HG03064 (cell line): ENCODE measurements around the gene SMAD2.
"Not testable (repeated sequence)": the region's sequence is repeated elsewhere in the genome, so short reads cannot be mapped to it uniquely, and the experiment has no call there.

Experiments
- ATAC-seq: cut with Tn5 transposase; IDR thresholded peaks from one replicate; pipeline ENCODE4 v1.9.1; 2021; ENCODE audit warnings: low read depth; ENCODE audit not compliant: unreplicated experiment

The SMAD2 gene

DNA sequence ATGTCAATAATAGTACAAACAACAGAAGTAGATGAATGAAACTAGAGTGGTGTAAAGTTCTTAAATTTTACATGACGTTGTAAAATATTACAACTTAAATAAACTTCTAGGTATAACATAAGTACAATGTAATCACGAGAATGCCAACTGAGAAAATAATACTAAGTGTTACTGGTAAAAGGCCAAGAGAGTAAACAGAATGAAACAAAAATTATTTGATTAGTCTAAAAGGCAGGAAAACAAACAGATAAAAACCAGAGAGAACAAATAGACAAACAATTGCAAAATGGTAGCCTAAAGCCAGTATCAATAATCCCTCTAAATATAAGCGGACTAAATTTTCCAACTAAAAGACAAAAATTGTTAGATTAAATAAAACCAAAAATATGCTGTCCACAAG is 71.9 kb downstream of the SMAD2 start:
- no peak for ATAC-seq

- ATAC-seq = no peak
These were observed 82.8 kb downstream of the SMAD2 start for GRCh38 chr18:47847635-47848034.

DNA sequence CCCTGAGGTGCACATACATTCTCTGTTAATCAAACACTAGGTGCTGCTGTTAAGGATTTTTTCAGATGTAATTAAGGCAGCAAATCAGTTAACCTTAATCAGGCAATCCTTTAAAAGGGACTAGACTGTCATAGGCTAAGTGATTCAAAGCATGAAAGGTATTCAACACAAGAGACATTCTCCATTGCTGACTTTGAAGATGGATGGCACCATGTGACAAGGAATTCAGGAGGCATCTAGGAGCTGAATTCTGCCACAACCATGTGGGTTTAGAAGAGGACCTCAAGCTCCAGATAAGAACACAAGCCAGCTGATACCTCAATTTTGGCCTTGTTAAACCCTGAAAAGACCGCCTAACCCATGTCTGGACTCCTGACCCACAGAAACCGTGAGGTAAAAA is 84.0 kb downstream of the SMAD2 start:
- no peak for ATAC-seq

DNA sequence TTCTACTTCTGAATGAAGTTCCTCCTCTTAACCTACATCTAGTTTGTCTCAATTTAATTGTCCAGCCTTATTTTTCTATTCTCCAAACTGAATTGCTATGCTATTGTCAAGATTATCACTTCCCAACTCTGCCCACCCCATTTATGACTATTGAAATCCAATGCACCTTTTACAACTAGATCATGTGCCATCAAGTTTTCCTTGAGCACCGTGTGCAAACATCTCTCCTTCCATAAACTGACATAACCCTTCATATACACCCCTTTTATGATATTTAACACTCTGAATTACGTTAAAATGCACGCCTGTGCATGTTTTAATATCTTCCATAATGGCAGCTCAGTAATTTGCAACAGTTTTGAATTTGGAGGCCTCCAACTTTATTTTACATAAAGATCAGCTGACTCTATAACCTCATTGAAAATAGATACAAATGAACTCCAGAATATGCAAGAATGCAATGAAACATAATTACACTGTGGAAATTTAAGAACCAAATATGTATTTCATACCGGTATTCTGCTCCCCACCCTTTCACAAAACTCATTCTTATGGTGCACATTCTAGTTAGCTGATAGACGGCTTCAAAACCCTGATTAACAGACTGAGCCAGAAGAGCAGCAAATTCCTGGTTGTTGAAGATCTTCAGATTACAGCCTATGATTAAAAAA is 85.5 kb downstream of the SMAD2 start:
- no peak for ATAC-seq

DNA sequence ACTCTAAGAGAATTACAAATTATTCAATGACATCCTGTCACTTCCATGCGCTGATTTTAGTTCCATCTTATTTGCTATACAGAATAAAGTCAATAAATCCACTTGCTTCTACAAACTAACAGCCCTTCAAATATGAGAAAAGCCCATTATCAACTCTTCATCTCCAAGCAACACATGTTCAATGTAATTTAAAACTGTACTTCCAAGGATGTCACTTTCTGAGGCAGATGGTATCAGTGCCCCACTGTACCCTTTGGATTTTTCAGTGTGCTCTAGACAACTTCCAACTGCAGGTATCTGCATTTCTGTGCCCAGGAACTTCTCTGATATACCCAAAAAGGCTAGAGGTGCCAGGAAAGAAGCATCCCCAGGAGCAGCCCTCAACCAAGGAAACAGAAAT is 87.6 kb downstream of the SMAD2 start:
- no peak for ATAC-seq

- no peak for ATAC-seq
These were observed 92.1 kb downstream of the SMAD2 start for GRCh38 chr18:47838396-47838795.

- no peak for ATAC-seq
These were observed 98.1 kb downstream of the SMAD2 start for GRCh38 chr18:47832348-47832747.

DNA sequence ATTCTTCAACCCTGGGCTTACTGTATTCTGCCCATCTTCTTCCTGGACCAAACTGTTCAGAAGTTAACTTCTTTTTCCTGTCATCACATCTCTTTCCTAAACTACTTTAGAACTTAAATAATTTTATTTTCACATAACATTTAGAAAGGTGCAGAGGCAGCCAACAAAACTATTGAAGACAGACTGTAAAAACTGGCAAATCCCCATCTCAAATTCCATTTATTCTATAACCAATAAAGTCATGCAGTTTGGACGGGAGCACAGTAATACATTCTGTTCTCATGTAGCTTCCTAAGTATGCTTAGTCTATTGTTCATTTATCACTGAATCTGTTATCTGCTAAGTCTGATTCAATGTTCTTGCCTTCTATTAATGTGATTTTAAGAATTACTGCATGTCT is 99.1 kb downstream of the SMAD2 start:
- no peak for ATAC-seq

GRCh38 chr18:47830772-47831171 is 99.7 kb downstream of the SMAD2 start:
- no peak for ATAC-seq

- no peak for ATAC-seq
These were observed 100.6 kb downstream of the SMAD2 start for GRCh38 chr18:47829831-47830230.

GRCh38 chr18:47828031-47828430 is 102.4 kb downstream of the SMAD2 start:
- ATAC-seq = not testable (repeated sequence)

DNA sequence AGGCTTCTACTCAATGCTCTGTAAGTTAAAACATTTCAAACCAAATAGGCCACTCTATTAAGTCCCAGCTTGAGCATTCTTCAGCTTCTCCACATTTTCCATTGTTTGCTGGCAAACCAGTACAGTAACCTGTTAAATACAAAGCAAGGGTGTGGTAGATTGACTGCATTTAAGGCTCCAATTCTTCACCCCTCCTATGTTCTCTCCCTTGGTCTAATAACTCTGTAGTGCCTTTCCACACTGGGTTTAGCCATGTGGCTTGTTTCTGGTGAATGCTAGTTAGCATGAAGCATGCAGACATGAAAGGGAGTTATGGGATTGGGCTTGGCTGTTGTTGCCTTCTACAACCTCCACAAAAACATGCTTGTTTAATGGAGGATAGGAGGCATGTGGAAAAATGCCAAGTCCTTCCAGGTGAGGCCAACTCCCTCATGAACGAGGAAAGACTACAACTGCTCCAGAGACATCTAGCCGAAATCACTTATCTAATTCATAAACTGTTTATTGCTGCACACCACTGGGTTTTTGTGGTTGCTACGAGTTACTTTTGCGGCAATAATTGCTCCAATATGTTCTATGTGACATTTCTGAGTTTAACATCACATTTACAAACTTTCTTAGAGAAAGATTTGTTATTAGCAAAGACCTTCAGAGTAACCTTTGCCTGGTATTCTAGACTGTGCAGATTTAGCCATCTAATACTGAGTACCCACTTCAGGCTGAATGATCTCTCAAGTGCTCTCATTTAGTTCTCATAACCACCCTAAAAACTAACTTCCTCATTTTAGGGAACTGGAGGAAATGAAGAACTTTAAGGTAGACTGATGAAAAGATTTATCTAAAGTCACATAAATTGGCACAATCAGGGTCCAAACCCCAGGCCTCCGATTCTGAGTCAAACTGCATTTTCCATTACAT is 104.0 kb downstream of the SMAD2 start:
- ATAC-seq = no peak

GRCh38 chr18:47821314-47821713 is 109.1 kb downstream of the SMAD2 start:
- no peak for ATAC-seq

DNA sequence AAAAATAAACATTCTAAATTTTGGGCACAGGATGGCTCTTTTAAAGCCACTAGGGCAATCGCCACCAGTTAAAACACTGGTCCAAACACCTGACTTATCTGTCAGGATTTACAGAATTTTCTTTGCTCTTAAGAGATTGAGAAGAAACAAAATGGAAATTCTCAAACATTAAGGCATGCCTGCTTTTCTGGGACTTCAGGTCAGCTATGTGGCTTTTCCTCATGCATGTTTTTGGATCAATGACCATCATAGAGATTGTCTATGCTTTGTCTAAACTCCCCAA is 112.7 kb downstream of the SMAD2 start:
- ATAC-seq = no peak

- no peak for ATAC-seq
These were observed 113.3 kb downstream of the SMAD2 start for GRCh38 chr18:47817017-47817794.

DNA sequence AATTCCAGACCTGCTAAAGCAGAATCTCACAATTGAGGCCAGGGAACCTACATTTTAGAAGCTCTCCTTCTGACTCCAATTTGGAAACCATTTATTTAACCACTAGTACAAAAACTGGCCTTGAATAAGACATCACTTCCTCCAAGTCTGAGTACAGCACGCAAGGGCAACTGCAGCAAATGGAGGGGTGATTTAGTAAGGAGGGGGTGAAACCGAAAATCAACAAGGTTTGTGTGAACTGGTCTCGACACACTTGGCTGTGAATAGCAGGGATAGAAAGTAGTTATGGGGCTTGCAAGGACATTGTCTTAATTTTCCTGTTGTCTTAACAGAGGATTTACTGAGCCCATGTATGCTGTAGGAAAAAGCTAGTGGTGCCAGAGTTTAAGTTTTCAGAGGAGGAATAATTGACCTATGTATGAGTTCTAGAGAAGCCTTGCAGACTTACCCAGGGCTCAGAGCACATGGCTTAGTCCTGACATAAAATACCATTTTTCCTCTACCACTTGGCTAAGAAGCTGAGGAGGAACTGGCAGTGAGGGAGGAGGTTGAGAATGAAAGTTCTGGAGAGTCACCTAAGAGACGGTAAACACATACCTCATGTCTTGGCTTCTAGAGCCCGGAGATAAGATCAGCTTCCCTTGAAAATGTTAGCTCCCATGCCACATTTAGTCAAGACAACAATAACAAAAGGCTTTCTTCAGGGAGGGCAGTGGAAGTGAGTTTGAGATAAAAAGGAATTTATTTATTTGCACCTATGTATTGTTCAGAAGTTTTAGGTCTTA is 114.8 kb downstream of the SMAD2 start:
- no peak for ATAC-seq

DNA sequence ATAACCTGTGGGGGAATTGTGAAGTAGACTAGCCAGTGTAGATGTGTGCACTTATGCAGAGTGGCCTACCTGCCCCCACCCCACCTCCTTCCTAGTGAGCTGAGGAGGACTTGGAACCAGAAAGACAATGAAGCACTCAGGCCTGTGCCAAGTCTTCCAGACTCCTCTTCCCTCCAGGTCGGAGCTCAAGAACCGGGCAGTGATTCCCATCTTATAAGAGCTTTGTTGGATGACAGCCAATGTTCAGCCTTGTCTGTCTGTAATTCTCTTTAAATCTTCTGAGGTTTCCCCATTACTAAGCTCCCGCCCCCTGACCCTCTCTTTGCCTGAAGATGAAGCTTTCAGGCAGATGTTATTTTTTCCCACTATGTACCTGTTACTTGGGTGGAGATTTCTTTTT is 121.0 kb downstream of the SMAD2 start:
- ATAC-seq = no peak

- no peak for ATAC-seq
These were observed 127.7 kb downstream of the SMAD2 start for GRCh38 chr18:47802802-47803201.

- ATAC-seq = no peak
These were observed 128.6 kb downstream of the SMAD2 start for GRCh38 chr18:47801817-47802216.

DNA sequence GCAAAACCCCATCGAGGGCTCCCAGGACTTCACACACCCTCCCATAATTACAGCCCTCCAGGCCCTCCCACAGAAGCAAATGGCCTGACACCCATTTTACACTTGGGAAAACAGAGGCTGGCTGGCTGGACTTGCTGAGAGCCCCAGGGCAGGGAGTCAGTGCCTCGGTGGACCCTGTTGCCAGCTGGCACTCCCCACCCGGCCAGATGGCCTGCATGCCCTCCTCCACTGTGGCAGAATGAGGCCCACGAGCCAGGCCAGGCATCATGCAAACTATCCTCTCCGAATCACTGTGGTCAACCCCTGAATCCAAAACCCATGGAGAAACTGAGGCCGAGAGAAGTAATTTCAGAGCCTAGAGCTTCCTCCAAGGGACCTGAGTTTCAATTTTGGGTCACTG is 129.7 kb downstream of the SMAD2 start:
- no peak for ATAC-seq

DNA sequence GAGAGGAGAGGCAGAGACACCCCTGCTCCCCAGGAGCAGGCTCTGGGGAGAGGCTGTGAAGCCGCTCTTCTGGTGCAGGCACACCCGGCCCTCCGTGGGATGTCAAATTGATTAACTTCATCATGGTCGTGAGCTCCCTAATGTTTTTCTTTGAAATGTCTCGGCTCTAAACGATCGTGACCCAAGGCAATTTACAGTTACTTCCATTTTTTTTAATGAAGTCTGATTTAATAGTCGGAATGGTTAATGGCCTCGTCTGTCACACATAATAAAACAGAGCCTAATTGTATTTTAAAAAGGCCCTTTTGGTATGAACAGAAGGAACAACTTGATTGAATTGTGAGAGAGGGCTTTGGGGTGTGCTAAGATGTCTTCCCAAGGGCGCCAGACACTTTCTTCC is 130.2 kb downstream of the SMAD2 start:
- ATAC-seq = no peak
